ENCODE data around the gene HEPH. TPM values are rescaled to one million over a fixed set of nuclear protein-coding genes. Genes with fewer than 3 reads are reported as not detected.

HEPH gene
- total and polyA plus RNA-seq, 10 of the 15 experiments (the other 5 are each of a cell fraction or from before 2014, with no cell fraction given): 0.20 to 1.1 (median 0.49) TPM

- TF ChIP-seq IRF3 (IDR thresholded peaks at IDR 0.05) (no peak), MYC (IDR thresholded peaks at IDR 0.05; ENCODE audit: insufficient read depth, insufficient read length, insufficient replicate concordance, low read length, severe bottlenecking) (no peak), STAT3 (IDR thresholded peaks at IDR 0.05; ENCODE audit: low read depth, low read length) (no peak), POLR2AphosphoS2 (IDR thresholded peaks at IDR 0.05; ENCODE audit: low read depth, low read length) (no peak), ESRRA (IDR thresholded peaks at IDR 0.05; ENCODE audit: low read length) (no peak), BRCA1 (IDR thresholded peaks at IDR 0.05; ENCODE audit: low read depth, low read length) (no peak), RELA (IDR thresholded peaks at IDR 0.05; ENCODE audit: borderline replicate concordance, partially characterized antibody) (no peak), MTA3 (IDR thresholded peaks at IDR 0.05; ENCODE audit: borderline replicate concordance, low read length) (no peak)
- TF ChIP-seq, protein P1, sequence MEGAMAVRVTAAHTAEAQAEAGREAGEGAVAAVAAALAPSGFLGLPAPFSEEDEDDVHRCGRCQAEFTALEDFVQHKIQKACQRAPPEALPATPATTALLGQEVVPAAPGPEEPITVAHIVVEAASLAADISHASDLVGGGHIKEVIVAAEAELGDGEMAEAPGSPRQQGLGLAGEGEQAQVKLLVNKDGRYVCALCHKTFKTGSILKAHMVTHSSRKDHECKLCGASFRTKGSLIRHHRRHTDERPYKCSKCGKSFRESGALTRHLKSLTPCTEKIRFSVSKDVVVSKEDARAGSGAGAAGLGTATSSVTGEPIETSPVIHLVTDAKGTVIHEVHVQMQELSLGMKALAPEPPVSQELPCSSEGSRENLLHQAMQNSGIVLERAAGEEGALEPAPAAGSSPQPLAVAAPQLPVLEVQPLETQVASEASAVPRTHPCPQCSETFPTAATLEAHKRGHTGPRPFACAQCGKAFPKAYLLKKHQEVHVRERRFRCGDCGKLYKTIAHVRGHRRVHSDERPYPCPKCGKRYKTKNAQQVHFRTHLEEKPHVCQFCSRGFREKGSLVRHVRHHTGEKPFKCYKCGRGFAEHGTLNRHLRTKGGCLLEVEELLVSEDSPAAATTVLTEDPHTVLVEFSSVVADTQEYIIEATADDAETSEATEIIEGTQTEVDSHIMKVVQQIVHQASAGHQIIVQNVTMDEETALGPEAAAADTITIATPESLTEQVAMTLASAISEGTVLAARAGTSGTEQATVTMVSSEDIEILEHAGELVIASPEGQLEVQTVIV (IDR thresholded peaks at IDR 0.05; ENCODE audit: borderline replicate concordance, partially characterized antibody): no peak
- TF ChIP-seq, protein P2, sequence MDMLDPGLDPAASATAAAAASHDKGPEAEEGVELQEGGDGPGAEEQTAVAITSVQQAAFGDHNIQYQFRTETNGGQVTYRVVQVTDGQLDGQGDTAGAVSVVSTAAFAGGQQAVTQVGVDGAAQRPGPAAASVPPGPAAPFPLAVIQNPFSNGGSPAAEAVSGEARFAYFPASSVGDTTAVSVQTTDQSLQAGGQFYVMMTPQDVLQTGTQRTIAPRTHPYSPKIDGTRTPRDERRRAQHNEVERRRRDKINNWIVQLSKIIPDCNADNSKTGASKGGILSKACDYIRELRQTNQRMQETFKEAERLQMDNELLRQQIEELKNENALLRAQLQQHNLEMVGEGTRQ (IDR thresholded peaks at IDR 0.05; ENCODE audit: borderline replicate concordance, low read depth, low read length): no peak
These were observed 19.8 kb upstream of the HEPH start (continued) for GRCh38 chrX:66144258-66144657.
